VCaP (cell line): ENCODE measurements around the gene PRDX2.
A peak's percentile ranks its signal among the peaks of the same experiment; 100 is the strongest.

Source experiments
- H3K27ac ChIP-seq: fragments of 450-650 bp; 2 replicates; pipeline ENCODE4 v1.5.1; 2017
- TF ChIP-seq, protein P1 (sequence below): fragments of 450-650 bp; conservative IDR thresholded peaks from 2 replicates; pipeline ENCODE4 v1.5.1; 2017; ENCODE audit warnings: mild to moderate bottlenecking, moderate library complexity

PRDX2 gene

DNA sequence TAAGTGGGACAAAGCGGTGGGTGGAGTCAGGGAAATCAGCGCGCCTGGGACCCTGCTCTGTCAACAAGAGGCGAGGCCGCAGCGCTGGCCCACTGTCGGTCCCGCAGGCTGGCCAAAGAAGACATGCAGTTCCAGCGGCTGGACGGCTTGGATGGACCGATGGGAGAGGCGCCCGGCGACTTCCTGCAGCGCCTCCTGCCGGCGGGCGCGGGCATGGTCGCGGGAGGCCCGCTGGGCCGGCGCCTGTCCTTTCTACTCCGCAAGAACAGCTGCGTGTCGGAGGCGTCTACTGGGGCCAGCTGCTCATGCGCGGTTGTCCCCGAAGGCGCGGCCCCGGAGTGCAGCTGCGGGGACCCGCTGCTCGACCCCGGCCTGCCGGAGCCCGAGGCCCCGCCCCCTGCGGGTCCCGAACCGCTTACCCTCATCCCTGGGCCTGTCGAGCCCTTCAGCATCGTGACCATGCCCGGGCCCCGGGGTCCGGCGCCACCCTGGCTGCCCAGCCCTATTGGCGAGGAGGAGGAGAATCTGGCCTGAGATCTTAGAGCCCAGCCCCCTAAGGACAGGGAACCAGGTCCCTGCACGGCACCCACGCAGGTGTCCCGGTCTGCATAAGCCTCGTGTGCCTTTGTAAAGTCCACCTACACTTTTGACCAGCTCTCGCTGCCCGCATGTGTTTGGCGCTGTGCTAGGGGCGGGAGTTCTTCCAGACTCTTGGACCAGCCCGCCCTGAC is 43.9 kb downstream of the PRDX2 start:
- no peak overlapping the region; the same call in 1 of the 2 replicates for H3K27ac ChIP-seq
- TF ChIP-seq, protein P1, sequence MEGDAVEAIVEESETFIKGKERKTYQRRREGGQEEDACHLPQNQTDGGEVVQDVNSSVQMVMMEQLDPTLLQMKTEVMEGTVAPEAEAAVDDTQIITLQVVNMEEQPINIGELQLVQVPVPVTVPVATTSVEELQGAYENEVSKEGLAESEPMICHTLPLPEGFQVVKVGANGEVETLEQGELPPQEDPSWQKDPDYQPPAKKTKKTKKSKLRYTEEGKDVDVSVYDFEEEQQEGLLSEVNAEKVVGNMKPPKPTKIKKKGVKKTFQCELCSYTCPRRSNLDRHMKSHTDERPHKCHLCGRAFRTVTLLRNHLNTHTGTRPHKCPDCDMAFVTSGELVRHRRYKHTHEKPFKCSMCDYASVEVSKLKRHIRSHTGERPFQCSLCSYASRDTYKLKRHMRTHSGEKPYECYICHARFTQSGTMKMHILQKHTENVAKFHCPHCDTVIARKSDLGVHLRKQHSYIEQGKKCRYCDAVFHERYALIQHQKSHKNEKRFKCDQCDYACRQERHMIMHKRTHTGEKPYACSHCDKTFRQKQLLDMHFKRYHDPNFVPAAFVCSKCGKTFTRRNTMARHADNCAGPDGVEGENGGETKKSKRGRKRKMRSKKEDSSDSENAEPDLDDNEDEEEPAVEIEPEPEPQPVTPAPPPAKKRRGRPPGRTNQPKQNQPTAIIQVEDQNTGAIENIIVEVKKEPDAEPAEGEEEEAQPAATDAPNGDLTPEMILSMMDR = peak; percentile 91

DNA sequence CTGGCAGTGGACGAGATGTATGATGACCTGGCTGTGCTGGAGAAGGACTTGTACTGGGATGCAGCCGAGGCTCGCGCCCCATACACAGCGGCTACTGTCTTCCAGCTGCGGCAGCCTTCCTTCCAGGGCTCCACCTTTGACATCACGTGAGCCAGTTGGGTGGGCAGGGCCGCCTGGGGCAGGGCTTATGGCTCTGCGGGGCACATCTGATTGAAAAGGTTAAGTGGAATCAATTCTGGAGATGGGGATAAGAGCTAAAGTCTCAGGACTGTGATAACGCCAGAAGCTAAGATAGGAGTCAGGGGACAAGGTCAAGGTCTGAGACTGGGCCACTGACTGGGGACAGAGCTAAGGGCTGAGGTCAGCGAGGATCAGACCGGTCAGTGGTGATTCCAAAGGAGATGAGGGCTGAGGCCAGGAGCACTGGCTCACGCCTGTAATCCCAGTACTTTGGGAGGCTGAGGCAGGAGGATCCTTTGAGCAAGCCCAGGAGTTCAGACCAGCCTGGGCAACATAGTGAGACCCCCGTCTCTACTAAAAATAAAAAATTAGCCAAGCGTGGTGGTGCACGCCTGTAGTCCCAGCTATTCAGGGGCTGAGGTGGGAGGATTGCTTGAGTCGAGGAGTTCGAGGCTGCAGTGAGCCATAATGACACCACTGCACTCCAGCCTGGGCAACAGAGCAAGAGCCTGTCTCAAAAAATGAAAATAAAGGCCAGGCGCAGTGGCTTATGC is 45.3 kb downstream of the PRDX2 start:
- H3K27ac ChIP-seq = no peak overlapping the region
- TF ChIP-seq, protein P1 = no peak

DNA sequence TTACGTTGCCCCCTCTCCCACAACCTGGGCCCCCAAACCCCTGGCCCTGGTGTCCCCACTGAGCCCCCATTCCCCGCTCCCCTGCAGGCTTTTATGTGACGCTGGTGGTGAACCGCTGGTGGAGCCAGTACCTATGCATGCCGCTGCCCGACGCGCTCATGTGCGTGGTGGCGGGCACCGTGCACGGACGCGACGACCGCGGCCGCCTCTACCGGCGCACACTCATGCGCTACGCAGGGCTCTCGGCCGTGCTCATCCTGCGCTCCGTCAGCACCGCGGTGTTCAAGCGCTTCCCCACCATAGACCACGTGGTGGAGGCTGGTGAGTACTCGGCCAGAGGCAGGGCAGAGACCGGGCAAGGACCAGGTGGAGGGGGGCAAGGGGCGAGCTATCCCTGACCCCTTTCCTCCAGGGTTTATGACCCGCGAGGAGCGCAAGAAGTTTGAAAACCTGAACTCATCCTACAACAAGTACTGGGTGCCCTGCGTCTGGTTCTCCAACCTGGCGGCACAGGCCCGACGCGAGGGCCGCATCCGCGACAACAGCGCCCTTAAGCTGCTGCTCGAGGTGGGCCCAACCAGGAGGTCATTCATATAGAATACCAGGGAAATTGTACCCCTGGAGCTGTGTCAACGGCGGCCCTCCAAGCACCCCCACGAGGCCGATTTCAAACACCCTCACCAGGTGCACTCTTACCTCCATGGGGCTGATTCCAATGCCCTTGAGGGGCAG is 47.0 kb downstream of the PRDX2 start:
- TF ChIP-seq, protein P1 = no peak
- H3K27ac ChIP-seq = no peak overlapping the region

DNA sequence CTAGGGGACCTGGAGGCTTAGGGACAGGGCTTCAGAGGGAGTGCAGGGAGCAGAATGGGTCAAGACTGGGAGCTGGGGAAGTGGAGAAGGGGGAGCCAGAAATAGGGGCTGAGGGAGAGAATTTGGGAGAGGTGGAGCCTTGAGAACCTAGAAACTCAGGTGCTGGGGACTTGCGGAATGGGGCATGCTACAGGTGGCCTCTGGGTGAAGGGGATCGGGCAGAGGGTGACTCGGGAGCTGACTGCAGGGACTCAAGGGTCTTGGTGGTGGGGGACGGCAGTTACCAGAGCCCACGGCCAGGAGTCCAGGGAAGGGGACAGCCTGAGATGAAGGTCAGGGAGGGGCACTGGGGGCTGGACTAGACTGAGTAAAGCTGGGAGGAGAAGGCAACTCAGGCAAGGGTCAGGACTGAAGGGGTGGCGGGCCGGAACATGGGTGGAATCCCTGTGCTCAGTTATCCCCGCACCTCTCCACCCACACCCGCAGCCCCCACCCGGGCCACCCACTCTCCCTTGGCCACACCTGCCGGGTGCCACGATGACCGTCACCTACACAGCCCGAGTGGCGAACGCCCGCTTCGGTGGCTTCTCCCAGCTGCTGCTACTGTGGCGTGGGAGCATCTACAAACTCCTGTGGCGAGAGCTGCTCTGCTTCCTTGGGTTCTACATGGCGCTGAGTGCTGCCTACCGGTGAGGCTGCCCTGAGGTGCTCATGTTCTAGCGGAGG is 49.4 kb downstream of the PRDX2 start:
- H3K27ac ChIP-seq = no peak overlapping the region
- TF ChIP-seq, protein P1 = no peak

DNA sequence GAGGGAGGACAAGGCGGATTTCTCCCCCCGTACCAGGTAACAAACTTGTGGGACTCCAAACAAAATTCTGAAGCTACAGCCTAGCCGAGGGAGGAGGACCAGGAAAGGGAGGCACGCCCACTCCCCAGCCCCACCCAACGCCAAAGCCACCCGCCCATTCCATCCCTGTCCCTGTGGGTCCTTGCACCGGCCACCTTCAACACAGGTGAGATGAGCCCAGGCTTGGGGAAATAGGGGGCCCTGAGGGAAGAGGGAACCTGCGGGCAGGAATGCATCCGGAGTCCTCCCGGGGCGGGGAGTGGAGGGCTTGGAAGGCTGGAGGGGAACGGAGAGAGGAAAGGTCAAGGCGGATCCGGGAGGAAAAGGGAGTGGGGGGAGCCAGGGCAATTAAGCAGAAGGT is 50.0 kb downstream of the PRDX2 start, which contains the start of gene BEST2:
TSS of gene BEST2 (plus strand) at position 157 of the 400 bp plus-strand sequence. CDS start 802 bp downstream, outside the sequence.
- H3K27ac ChIP-seq = no peak within 1 kb of the TSS
- TF ChIP-seq, protein P1 = no peak

DNA sequence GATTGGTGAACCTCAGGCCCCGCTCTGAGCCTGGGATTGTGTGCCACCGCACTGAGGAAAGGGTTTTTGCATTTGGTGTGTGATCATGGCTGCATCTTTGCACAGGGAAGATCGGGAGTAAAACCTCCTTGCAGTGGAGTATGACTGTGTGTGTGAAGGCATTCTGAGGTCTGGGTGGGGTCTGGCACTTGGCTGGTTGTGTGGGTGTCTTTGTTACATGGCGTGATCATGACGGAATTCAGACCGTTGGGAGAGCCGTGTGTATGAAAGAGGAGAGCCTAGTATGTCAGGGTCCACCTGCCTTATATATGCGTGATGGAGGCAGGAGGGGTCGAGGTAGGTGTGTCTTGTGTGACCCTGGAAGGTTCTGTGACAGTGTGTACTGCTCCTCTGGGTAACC is 50.7 kb downstream of the PRDX2 start:
- TF ChIP-seq, protein P1 = no peak
- no peak overlapping the region for H3K27ac ChIP-seq
